ENCODE data around the gene SLC25A14. TPM values are rescaled to one million over a fixed set of nuclear protein-coding genes. Genes with fewer than 3 reads are reported as not detected.
"Not testable (repeated sequence)": the region's sequence is repeated elsewhere in the genome, so short reads cannot be mapped to it uniquely, and the experiment has no call there.

The SLC25A14 gene
- total RNA-seq, 1 donor from 2014 or later, result 19.3 TPM

DNA sequence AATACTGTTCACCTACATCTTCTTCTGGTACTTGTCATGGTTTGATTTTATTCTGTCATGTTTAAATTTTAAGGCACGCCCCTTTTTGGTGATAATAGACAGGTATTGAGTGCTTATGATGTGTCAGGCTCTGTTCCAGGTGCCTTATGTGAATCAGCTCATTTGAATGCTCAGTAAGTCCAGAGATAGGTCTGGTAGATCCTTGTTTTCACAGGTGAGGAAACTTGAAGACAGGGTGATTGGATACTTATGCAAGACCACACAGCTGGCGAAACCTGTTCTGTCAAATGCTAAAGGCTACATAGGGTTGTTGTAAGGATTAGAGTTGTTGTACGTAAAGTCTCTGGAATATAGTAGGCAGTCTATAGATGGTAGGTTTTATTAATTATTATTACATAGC lies 9.6 kb upstream of the SLC25A14 start:
- TF ChIP-seq, protein P1, sequence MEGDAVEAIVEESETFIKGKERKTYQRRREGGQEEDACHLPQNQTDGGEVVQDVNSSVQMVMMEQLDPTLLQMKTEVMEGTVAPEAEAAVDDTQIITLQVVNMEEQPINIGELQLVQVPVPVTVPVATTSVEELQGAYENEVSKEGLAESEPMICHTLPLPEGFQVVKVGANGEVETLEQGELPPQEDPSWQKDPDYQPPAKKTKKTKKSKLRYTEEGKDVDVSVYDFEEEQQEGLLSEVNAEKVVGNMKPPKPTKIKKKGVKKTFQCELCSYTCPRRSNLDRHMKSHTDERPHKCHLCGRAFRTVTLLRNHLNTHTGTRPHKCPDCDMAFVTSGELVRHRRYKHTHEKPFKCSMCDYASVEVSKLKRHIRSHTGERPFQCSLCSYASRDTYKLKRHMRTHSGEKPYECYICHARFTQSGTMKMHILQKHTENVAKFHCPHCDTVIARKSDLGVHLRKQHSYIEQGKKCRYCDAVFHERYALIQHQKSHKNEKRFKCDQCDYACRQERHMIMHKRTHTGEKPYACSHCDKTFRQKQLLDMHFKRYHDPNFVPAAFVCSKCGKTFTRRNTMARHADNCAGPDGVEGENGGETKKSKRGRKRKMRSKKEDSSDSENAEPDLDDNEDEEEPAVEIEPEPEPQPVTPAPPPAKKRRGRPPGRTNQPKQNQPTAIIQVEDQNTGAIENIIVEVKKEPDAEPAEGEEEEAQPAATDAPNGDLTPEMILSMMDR (IDR thresholded peaks at IDR 0.05; ENCODE audit: unreplicated experiment), result no peak
- H3K27me3 Mint-ChIP-seq (ENCODE audit: low read depth), result peaks cover 17% of the 10 kb centered on the region
- H3K9me3 Mint-ChIP-seq, result peaks cover 12% of the 10 kb centered on the region
- H3K4me1 Mint-ChIP-seq, result no peaks in the 10 kb centered on the region
- DNase-seq (ENCODE audit: low spot score in 2 of 2, unreplicated experiment in 2 of 2), result no peak
- H3K4me3 Mint-ChIP-seq, result no peak overlapping the region
- H3K36me3 Mint-ChIP-seq, result no peaks in the 10 kb centered on the region
- no peak overlapping the region for H3K27ac Mint-ChIP-seq

DNA sequence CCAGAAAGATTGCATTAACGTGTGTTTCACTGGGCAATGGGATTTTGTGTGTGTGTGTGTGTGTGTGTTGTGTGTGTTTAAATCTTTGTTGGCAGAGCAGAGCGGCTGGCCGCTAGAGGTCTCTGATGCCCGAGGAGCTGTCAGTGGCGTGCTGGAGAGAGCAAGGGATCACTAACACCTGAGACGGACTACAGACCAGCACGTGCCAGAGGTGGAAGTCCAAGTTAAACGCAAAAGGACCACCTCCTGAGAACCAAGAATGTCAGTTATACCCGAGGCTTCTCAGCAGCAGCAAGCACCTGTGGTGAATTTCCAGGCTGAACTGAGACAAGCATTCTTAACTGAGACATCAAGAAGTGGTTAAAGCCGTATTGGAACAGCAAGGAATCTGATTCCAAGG lies 9.0 kb upstream of the SLC25A14 start:
- DNase-seq (ENCODE audit: low spot score in 2 of 2, unreplicated experiment in 2 of 2), result no peak
- H3K4me3 Mint-ChIP-seq, result no peak overlapping the region
- TF ChIP-seq, protein P1 (IDR thresholded peaks at IDR 0.05; ENCODE audit: unreplicated experiment), result no peak

DNA sequence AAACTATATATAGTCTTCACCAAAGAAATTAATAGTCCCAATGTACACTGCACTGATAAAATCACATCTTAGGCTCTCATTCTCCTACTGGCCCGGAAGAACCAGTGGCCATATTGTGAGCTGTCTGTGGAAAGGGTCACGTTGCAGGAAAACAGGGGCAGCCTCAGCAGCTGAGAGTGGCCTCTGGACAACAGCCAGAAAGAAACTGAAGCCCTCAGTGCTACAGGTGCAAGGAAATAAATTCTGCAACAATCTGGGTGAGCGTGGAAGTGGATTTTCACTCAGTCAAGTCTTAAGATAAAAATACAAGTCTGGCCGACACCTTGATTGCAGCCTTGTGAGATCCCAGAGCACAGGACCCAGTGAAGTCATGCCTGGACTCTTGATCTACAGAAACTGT lies 3.2 kb upstream of the SLC25A14 start:
- no peaks in the 10 kb centered on the region for H3K36me3 Mint-ChIP-seq
- no peak overlapping the region for H3K4me3 Mint-ChIP-seq
- no peaks in the 10 kb centered on the region for H3K27me3 Mint-ChIP-seq (ENCODE audit: low read depth)
- H3K27ac Mint-ChIP-seq, result no peak overlapping the region
- TF ChIP-seq, protein P1 (IDR thresholded peaks at IDR 0.05; ENCODE audit: unreplicated experiment), result no peak
- peaks cover 14% of the 10 kb centered on the region for H3K4me1 Mint-ChIP-seq
- peaks cover 22% of the 10 kb centered on the region for H3K9me3 Mint-ChIP-seq
- DNase-seq (ENCODE audit: low spot score in 2 of 2, unreplicated experiment in 2 of 2), result no peak

More for the DNA sequence above, 9.0 kb upstream of the SLC25A14 start:
- Mint-ChIP-seq H3K27me3 (ENCODE audit: low read depth) (peaks cover 15% of the 10 kb centered on the region), H3K36me3 (no peaks in the 10 kb centered on the region), H3K9me3 (peaks cover 16% of the 10 kb centered on the region), H3K27ac (no peak overlapping the region), H3K4me1 (no peaks in the 10 kb centered on the region)

DNA sequence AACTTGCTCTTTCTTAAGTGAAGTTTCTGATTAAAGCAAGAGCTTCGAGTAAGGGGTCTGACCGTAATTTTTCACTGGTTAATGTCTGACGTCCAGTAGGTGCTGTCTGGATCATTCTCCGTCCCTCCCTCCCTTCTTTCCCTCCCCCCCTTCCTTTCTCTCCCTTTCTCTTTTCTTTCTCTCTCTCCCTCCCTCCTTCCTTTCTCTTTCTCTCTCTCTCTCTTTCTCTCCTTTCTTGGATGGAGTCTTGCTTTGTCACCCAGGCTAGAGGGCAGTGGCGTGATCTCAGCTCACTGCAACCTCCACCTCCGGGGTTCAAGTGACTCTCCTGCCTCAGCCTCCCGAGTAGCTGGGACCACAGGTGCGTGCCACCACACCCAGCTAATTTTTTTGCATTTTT lies 850 bp upstream of the SLC25A14 start:
- DNase-seq (ENCODE audit: low spot score in 2 of 2, unreplicated experiment in 2 of 2); H3K36me3 Mint-ChIP-seq; H3K27ac Mint-ChIP-seq; H3K27me3 Mint-ChIP-seq (ENCODE audit: low read depth): not testable (repeated sequence)
- Mint-ChIP-seq H3K9me3 (peaks cover 20% of the 10 kb centered on the region), H3K4me1 (peaks cover 14% of the 10 kb centered on the region), H3K4me3 (peak overlapping the region; percentile 93)

DNA sequence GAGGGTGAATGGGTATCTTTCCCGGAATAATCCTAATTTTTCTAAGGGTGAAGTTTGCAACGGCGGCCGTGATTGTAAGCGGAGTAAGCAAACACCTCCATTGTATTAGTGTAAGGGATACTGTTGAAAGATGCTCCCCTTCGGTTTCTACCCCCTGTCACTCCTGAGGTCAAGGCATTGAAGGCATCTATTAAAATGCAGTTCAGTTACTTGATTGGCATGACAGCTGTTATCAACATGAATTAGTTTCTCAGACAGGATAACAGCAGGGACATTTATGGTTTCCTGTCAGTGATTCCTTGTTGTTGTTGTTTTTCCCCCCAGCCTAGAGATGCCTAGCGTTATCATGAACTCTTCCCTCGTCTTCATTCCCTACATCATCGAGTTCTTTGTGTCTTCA lies 552 bp downstream of the SLC25A14 start:
- Mint-ChIP-seq H3K27ac (peak overlapping the region; percentile 84), H3K36me3 (no peaks in the 10 kb centered on the region), H3K4me3 (peak overlapping the region; percentile 93), H3K27me3 (ENCODE audit: low read depth) (no peaks in the 10 kb centered on the region), H3K4me1 (peaks cover 14% of the 10 kb centered on the region), H3K9me3 (peaks cover 17% of the 10 kb centered on the region)
- TF ChIP-seq, protein P1 (IDR thresholded peaks at IDR 0.05; ENCODE audit: unreplicated experiment), result no peak
- no peak for DNase-seq (ENCODE audit: low spot score in 2 of 2, unreplicated experiment in 2 of 2)

DNA sequence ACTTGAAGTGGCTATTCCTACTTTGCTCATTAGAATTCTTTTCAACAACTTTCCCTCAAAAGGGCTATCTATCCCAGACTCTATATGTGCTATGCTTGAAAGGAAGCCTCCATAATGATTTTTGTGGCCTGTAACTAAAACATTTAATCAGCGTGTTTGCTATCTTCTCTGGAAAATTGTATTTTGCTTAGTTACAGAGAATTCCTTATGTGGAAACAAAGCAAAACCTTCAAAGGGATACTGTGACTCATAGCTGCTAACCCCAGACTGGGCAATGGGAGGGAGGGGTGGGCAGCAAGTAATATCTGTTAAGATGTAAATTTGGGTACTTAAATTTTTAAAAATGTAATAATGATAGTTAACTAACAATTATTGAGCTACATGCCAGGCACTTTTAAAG lies 3.7 kb downstream of the SLC25A14 start:
- Mint-ChIP-seq H3K4me3 (no peak overlapping the region), H3K36me3 (no peaks in the 10 kb centered on the region), H3K27ac (no peak overlapping the region), H3K4me1 (peaks cover 14% of the 10 kb centered on the region), H3K27me3 (ENCODE audit: low read depth) (no peaks in the 10 kb centered on the region), H3K9me3 (peaks cover 15% of the 10 kb centered on the region)
- TF ChIP-seq, protein P1 (IDR thresholded peaks at IDR 0.05; ENCODE audit: unreplicated experiment), result no peak
- DNase-seq (ENCODE audit: low spot score in 2 of 2, unreplicated experiment in 2 of 2), result no peak

Data from mesothelial cell of epicardium (in vitro differentiated cells).